Measurements from ENCODE around the gene FSTL1. TPM values are rescaled to one million over a fixed set of nuclear protein-coding genes. Genes with fewer than 3 reads are reported as not detected.

FSTL1 gene
- total RNA-seq, 2 donors from 2014 or later, result 212 to 265 TPM

GRCh38 chr3:120473896-120474675 is 23.3 kb upstream of the FSTL1 start:
- H3K27me3 ChIP-seq (replicated peaks; ENCODE audit: insufficient read depth), result no peaks in the 10 kb centered on the region
- H3K4me1 ChIP-seq (replicated peaks), result peaks cover 5% of the 10 kb centered on the region
- H3K4me3 ChIP-seq, result no peak overlapping the region
- intact Hi-C loops (cut with DNase I), result no loop called here
- DNase-seq (ENCODE audit: low spot score), result no peak
- 98% methylated on average over 3 of the region's 3 CpGs for WGBS
- no peaks in the 10 kb centered on the region for H3K36me3 ChIP-seq
- H3K9me3 ChIP-seq, result no peaks in the 10 kb centered on the region
- TF ChIP-seq POLR2A (IDR thresholded peaks at IDR 0.05), result no peak
- no peak for TF ChIP-seq POLR2AphosphoS5 (IDR thresholded peaks at IDR 0.05)
- TF ChIP-seq CTCF (IDR thresholded peaks at IDR 0.05), result no peak
- H3K27ac ChIP-seq, result no peak overlapping the region

GRCh38 chr3:120473389-120473788 is 22.6 kb upstream of the FSTL1 start:
- 90% methylated on average over 2 of the region's 2 CpGs for WGBS
- no peak for DNase-seq (ENCODE audit: low spot score)
- Histone ChIP-seq H3K4me3 (no peak overlapping the region), H3K4me1 (replicated peaks) (peaks cover 5% of the 10 kb centered on the region), H3K36me3 (no peaks in the 10 kb centered on the region), H3K9me3 (no peaks in the 10 kb centered on the region), H3K27me3 (replicated peaks; ENCODE audit: insufficient read depth) (no peaks in the 10 kb centered on the region), H3K27ac (no peak overlapping the region)
- TF ChIP-seq POLR2A (IDR thresholded peaks at IDR 0.05) (no peak), CTCF (IDR thresholded peaks at IDR 0.05) (no peak), POLR2AphosphoS5 (IDR thresholded peaks at IDR 0.05) (no peak)
- intact Hi-C loops (cut with DNase I), result no loop called here

- 91% methylated on average over 3 of the region's 3 CpGs for WGBS
- no peaks in the 10 kb centered on the region for H3K36me3 ChIP-seq
- intact Hi-C loops (cut with DNase I), result no loop called here
- no peak overlapping the region for H3K4me3 ChIP-seq
- H3K4me1 ChIP-seq (replicated peaks), result peaks cover 5% of the 10 kb centered on the region
- H3K9me3 ChIP-seq, result no peaks in the 10 kb centered on the region
- no peak for TF ChIP-seq CTCF (IDR thresholded peaks at IDR 0.05)
- no peak for TF ChIP-seq POLR2AphosphoS5 (IDR thresholded peaks at IDR 0.05)
- TF ChIP-seq POLR2A (IDR thresholded peaks at IDR 0.05), result no peak
- no peaks in the 10 kb centered on the region for H3K27me3 ChIP-seq (replicated peaks; ENCODE audit: insufficient read depth)
- no peak for DNase-seq (ENCODE audit: low spot score)
- H3K27ac ChIP-seq, result no peak overlapping the region
These were observed 21.5 kb upstream of the FSTL1 start for GRCh38 chr3:120472121-120472844.

- intact Hi-C loops (cut with DNase I), result no loop called here
- H3K36me3 ChIP-seq, result no peaks in the 10 kb centered on the region
- no peak for TF ChIP-seq POLR2AphosphoS5 (IDR thresholded peaks at IDR 0.05)
- TF ChIP-seq POLR2A (IDR thresholded peaks at IDR 0.05), result no peak
- TF ChIP-seq CTCF (IDR thresholded peaks at IDR 0.05), result no peak
- no peak overlapping the region for H3K4me3 ChIP-seq
- peaks cover 5% of the 10 kb centered on the region for H3K4me1 ChIP-seq (replicated peaks)
- WGBS, result 77% methylated on average over 3 of the region's 3 CpGs
- H3K27ac ChIP-seq, result no peak overlapping the region
- DNase-seq (ENCODE audit: low spot score), result no peak
- H3K27me3 ChIP-seq (replicated peaks; ENCODE audit: insufficient read depth), result no peaks in the 10 kb centered on the region
- no peaks in the 10 kb centered on the region for H3K9me3 ChIP-seq
These were observed 20.9 kb upstream of the FSTL1 start for GRCh38 chr3:120471643-120472042.
